ENCODE results near the gene NYNRIN. TPM values are rescaled to one million over a fixed set of nuclear protein-coding genes. Genes with fewer than 3 reads are reported as not detected.

Gene NYNRIN
- total and polyA plus RNA-seq, 2 of the 8 experiments (the other 6 are each of a cell fraction or from before 2014, with no cell fraction given) = 15.2 to 18.3 TPM

- TF ChIP-seq, protein P1, sequence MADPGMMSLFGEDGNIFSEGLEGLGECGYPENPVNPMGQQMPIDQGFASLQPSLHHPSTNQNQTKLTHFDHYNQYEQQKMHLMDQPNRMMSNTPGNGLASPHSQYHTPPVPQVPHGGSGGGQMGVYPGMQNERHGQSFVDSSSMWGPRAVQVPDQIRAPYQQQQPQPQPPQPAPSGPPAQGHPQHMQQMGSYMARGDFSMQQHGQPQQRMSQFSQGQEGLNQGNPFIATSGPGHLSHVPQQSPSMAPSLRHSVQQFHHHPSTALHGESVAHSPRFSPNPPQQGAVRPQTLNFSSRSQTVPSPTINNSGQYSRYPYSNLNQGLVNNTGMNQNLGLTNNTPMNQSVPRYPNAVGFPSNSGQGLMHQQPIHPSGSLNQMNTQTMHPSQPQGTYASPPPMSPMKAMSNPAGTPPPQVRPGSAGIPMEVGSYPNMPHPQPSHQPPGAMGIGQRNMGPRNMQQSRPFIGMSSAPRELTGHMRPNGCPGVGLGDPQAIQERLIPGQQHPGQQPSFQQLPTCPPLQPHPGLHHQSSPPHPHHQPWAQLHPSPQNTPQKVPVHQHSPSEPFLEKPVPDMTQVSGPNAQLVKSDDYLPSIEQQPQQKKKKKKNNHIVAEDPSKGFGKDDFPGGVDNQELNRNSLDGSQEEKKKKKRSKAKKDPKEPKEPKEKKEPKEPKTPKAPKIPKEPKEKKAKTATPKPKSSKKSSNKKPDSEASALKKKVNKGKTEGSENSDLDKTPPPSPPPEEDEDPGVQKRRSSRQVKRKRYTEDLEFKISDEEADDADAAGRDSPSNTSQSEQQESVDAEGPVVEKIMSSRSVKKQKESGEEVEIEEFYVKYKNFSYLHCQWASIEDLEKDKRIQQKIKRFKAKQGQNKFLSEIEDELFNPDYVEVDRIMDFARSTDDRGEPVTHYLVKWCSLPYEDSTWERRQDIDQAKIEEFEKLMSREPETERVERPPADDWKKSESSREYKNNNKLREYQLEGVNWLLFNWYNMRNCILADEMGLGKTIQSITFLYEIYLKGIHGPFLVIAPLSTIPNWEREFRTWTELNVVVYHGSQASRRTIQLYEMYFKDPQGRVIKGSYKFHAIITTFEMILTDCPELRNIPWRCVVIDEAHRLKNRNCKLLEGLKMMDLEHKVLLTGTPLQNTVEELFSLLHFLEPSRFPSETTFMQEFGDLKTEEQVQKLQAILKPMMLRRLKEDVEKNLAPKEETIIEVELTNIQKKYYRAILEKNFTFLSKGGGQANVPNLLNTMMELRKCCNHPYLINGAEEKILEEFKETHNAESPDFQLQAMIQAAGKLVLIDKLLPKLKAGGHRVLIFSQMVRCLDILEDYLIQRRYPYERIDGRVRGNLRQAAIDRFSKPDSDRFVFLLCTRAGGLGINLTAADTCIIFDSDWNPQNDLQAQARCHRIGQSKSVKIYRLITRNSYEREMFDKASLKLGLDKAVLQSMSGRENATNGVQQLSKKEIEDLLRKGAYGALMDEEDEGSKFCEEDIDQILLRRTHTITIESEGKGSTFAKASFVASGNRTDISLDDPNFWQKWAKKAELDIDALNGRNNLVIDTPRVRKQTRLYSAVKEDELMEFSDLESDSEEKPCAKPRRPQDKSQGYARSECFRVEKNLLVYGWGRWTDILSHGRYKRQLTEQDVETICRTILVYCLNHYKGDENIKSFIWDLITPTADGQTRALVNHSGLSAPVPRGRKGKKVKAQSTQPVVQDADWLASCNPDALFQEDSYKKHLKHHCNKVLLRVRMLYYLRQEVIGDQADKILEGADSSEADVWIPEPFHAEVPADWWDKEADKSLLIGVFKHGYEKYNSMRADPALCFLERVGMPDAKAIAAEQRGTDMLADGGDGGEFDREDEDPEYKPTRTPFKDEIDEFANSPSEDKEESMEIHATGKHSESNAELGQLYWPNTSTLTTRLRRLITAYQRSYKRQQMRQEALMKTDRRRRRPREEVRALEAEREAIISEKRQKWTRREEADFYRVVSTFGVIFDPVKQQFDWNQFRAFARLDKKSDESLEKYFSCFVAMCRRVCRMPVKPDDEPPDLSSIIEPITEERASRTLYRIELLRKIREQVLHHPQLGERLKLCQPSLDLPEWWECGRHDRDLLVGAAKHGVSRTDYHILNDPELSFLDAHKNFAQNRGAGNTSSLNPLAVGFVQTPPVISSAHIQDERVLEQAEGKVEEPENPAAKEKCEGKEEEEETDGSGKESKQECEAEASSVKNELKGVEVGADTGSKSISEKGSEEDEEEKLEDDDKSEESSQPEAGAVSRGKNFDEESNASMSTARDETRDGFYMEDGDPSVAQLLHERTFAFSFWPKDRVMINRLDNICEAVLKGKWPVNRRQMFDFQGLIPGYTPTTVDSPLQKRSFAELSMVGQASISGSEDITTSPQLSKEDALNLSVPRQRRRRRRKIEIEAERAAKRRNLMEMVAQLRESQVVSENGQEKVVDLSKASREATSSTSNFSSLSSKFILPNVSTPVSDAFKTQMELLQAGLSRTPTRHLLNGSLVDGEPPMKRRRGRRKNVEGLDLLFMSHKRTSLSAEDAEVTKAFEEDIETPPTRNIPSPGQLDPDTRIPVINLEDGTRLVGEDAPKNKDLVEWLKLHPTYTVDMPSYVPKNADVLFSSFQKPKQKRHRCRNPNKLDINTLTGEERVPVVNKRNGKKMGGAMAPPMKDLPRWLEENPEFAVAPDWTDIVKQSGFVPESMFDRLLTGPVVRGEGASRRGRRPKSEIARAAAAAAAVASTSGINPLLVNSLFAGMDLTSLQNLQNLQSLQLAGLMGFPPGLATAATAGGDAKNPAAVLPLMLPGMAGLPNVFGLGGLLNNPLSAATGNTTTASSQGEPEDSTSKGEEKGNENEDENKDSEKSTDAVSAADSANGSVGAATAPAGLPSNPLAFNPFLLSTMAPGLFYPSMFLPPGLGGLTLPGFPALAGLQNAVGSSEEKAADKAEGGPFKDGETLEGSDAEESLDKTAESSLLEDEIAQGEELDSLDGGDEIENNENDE (IDR thresholded peaks at IDR 0.05; ENCODE audit: insufficient replicate concordance, low read length) = no peak
- no peak for TF ChIP-seq YY1 (IDR thresholded peaks at IDR 0.05; ENCODE audit: low read depth, low read length)
- TF ChIP-seq KDM1A (IDR thresholded peaks at IDR 0.05; ENCODE audit: borderline replicate concordance, low read length) = no peak
- no peak for TF ChIP-seq CEBPB (IDR thresholded peaks at IDR 0.05; ENCODE audit: low read depth, low read length)
- TF ChIP-seq POLR2A (IDR thresholded peaks at IDR 0.05; ENCODE audit: control extremely low read depth in 1 of 2, low read depth in 2 of 2, low read length in 2 of 2) = no peak
- no peak for TF ChIP-seq BCL11A (IDR thresholded peaks at IDR 0.05; ENCODE audit: low read depth in 2 of 2, low read length in 2 of 2)
- TF ChIP-seq TEAD4 (IDR thresholded peaks at IDR 0.05; ENCODE audit: low read depth, low read length) = no peak
- TF ChIP-seq, protein P2, sequence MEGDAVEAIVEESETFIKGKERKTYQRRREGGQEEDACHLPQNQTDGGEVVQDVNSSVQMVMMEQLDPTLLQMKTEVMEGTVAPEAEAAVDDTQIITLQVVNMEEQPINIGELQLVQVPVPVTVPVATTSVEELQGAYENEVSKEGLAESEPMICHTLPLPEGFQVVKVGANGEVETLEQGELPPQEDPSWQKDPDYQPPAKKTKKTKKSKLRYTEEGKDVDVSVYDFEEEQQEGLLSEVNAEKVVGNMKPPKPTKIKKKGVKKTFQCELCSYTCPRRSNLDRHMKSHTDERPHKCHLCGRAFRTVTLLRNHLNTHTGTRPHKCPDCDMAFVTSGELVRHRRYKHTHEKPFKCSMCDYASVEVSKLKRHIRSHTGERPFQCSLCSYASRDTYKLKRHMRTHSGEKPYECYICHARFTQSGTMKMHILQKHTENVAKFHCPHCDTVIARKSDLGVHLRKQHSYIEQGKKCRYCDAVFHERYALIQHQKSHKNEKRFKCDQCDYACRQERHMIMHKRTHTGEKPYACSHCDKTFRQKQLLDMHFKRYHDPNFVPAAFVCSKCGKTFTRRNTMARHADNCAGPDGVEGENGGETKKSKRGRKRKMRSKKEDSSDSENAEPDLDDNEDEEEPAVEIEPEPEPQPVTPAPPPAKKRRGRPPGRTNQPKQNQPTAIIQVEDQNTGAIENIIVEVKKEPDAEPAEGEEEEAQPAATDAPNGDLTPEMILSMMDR (IDR thresholded peaks at IDR 0.05; ENCODE audit: control extremely low read depth in 1 of 3, insufficient read depth in 1 of 3, low read depth in 1 of 3, low read length in 3 of 3) = no peak
Observed at GRCh38 chr14:24437020-24437735, 38.4 kb downstream of the NYNRIN start (continued).

Data from H1 (cell line).